A549 (cell line): ENCODE results near the gene TXNRD1. TPM values are rescaled to one million over a fixed set of nuclear protein-coding genes. Genes with fewer than 3 reads are reported as not detected.
A peak's percentile ranks its signal among the peaks of the same experiment; 100 is the strongest.

Source experiments
- ATAC-seq, 2 experiments: fragments of 200-7000 bp in 1 of 2; fragments of >200 bp in 1 of 2; cut with Nextera tagmentation in 1 of 2; cut with Tn5 transposase in 1 of 2; 3 replicates each; pipeline versions ENCODE4 v1.8.0 to v1.9.1; 2018 to 2020; ENCODE audit warnings: mild to moderate bottlenecking in 1 of 2, moderate library complexity in 1 of 2
- CTCF ChIA-PET: fragments of 300-600 bp; sonication (Branson Sonifier 250); formaldehyde crosslinking; extraction: SDS; loops from one replicate; lab custom pipeline; 2021; ENCODE audit warnings: antibody characterized with exemption, inconsistent platforms; lab: Yijun Ruan, JAX
- POLR2A ChIA-PET: fragments of 350-600 bp; formaldehyde crosslinking; extraction: SDS; loops from one replicate; lab custom pipeline; 2021; ENCODE audit warnings: antibody characterized with exemption, inconsistent platforms; lab: Yijun Ruan, JAX
- DNase-seq, 2 experiments: peaks; one replicate each; pipeline versions ENCODE4 v3.0.0 to v3.0.0-alpha.2; 2011 to 2016; ENCODE audit warnings: low read depth in 1 of 2, low spot score in 1 of 2
- FAIRE-seq: peaks from 2 replicates; lab custom pipeline; 2011; peaks lifted over from hg19 to GRCh38; lab: Jason Lieb, UNC
- H3K27ac ChIP-seq, 2 experiments: fragments of >200 bp; sonication (Bioruptor Twin); formaldehyde crosslinking; 3 replicates each; pipeline ENCODE4 v1.5.1; 2016 to 2017
- H3K4me1 ChIP-seq: fragments of >200 bp; sonication (Bioruptor Twin); formaldehyde crosslinking; 3 replicates; pipeline ENCODE4 v1.6.1; 2016
- H3K4me2 ChIP-seq: fragments of >200 bp; sonication (Bioruptor Twin); formaldehyde crosslinking; 3 replicates; pipeline ENCODE4 v1.6.1; 2016
- H3K4me3 ChIP-seq: fragments of >200 bp; sonication (Bioruptor Twin); formaldehyde crosslinking; 3 replicates; pipeline ENCODE4 v1.5.1; 2016
- H3K9me3 ChIP-seq: fragments of >200 bp; sonication (Bioruptor Twin); formaldehyde crosslinking; 3 replicates; pipeline ENCODE4 v1.6.1; 2016
- CBX8 ChIP-seq: fragments of 200-600 bp; sonication (generic); IDR thresholded peaks from 2 replicates; pipeline ENCODE4 v1.6.1; 2016
- CTCF ChIP-seq: fragments of >200 bp; sonication (Bioruptor Twin); formaldehyde crosslinking; IDR thresholded peaks from 3 replicates; pipeline ENCODE4 v1.5.1; 2016
- EHF ChIP-seq: fragments of 250-450 bp; sonication (Bioruptor Pico); IDR thresholded peaks from 2 replicates; pipeline ENCODE4 v1.5.0; 2020; ENCODE audit warnings: mild to moderate bottlenecking
- FOSB ChIP-seq: fragments of 250-450 bp; sonication (Bioruptor Pico); IDR thresholded peaks from 2 replicates; pipeline ENCODE4 v1.5.0; 2020; ENCODE audit warnings: mild to moderate bottlenecking, moderate library complexity
- FOSL2 ChIP-seq, 2 experiments: fragments of 450-650 bp in 1 of 2; fragments of >200 bp in 1 of 2; sonication (Bioruptor Twin) in 1 of 2; formaldehyde crosslinking; IDR thresholded peaks; 2 replicates each; pipeline versions ENCODE4 v1.5.0 to v1.6.1; 2016 to 2020; ENCODE audit warnings: mild to moderate bottlenecking in 1 of 2, moderate library complexity in 1 of 2
- FOXS1 ChIP-seq: fragments of 250-450 bp; sonication (Bioruptor Pico); IDR thresholded peaks from 2 replicates; pipeline ENCODE4 v1.5.0; 2020; ENCODE audit warnings: mild to moderate bottlenecking, moderate library complexity
- GATA3 ChIP-seq: IDR thresholded peaks from 2 replicates; pipeline ENCODE4 v1.6.1; 2012; ENCODE audit warnings: borderline replicate concordance
- HDAC2 ChIP-seq: fragments of 200-600 bp; sonication (generic); IDR thresholded peaks from 2 replicates; pipeline ENCODE4 v1.6.1; 2016
- HEYL ChIP-seq: fragments of 250-450 bp; sonication (Bioruptor Pico); IDR thresholded peaks from 2 replicates; pipeline ENCODE4 v1.8.0; 2021; ENCODE audit warnings: mild to moderate bottlenecking, moderate library complexity
- HMGXB4 ChIP-seq: fragments of 250-450 bp; sonication (Bioruptor Pico); IDR thresholded peaks from 2 replicates; pipeline ENCODE4 v1.5.0; 2021; ENCODE audit warnings: mild to moderate bottlenecking, moderate library complexity, borderline replicate concordance
- HOXA7 ChIP-seq: fragments of 250-450 bp; sonication (Bioruptor Pico); IDR thresholded peaks from 2 replicates; pipeline ENCODE4 v1.5.0; 2020; ENCODE audit warnings: mild to moderate bottlenecking, moderate library complexity
- HOXB13 ChIP-seq: fragments of 250-450 bp; sonication (Bioruptor Pico); IDR thresholded peaks from 2 replicates; pipeline ENCODE4 v1.5.0; 2020; ENCODE audit warnings: low read depth, mild to moderate bottlenecking, moderate library complexity
- KDM5A ChIP-seq: fragments of 200-600 bp; sonication (generic); IDR thresholded peaks from 2 replicates; pipeline ENCODE4 v1.6.1; 2016; ENCODE audit warnings: antibody characterized with exemption, mild to moderate bottlenecking
- MAZ ChIP-seq: fragments of 150-350 bp; IDR thresholded peaks from 2 replicates; pipeline ENCODE4 v1.6.1; 2014; ENCODE audit warnings: antibody characterized with exemption, low read depth, low read length, borderline replicate concordance
- PBX3 ChIP-seq: IDR thresholded peaks from 2 replicates; pipeline ENCODE4 v1.6.1; 2012
- RAD21 ChIP-seq, 2 experiments: fragments of >200 bp in 1 of 2; sonication (Bioruptor Twin) in 1 of 2; formaldehyde crosslinking in 1 of 2; IDR thresholded peaks in 1 of 2; conservative IDR thresholded peaks in 1 of 2; 2 replicates in 1 of 2; 3 replicates in 1 of 2; pipeline ENCODE4 v1.6.1; 2012 to 2018; ENCODE audit warnings: inconsistent platforms in 1 of 2
- RARB ChIP-seq: fragments of 250-450 bp; sonication (Bioruptor Pico); IDR thresholded peaks from 2 replicates; pipeline ENCODE4 v1.8.0; 2021; ENCODE audit warnings: mild to moderate bottlenecking, moderate library complexity
- RCOR1 ChIP-seq: fragments of 150-350 bp; IDR thresholded peaks from 2 replicates; pipeline ENCODE4 v1.6.1; 2014; ENCODE audit warnings: antibody characterized with exemption, low read length, low read depth
- SMC3 ChIP-seq: fragments of >200 bp; sonication (Bioruptor Twin); formaldehyde crosslinking; IDR thresholded peaks from 3 replicates; pipeline ENCODE4 v1.6.1; 2018; ENCODE audit warnings: inconsistent platforms
- TFCP2L1 ChIP-seq: fragments of 250-450 bp; sonication (Bioruptor Pico); IDR thresholded peaks from 2 replicates; pipeline ENCODE4 v1.5.0; 2021; ENCODE audit warnings: mild to moderate bottlenecking
- TP53 ChIP-seq: fragments of 250-450 bp; sonication (Bioruptor Pico); IDR thresholded peaks from 2 replicates; pipeline ENCODE4 v1.5.0; 2021; ENCODE audit warnings: mild to moderate bottlenecking, moderate library complexity
- ZC3H11A ChIP-seq: fragments of 450-650 bp; IDR thresholded peaks from 2 replicates; pipeline ENCODE4 v1.6.1; 2014; ENCODE audit warnings: antibody characterized with exemption, mild to moderate bottlenecking
- ZNF302 ChIP-seq: fragments of 250-450 bp; sonication (Bioruptor Pico); IDR thresholded peaks from 2 replicates; pipeline ENCODE4 v1.9.0; 2021; ENCODE audit warnings: inconsistent platforms, mild to moderate bottlenecking, moderate library complexity
- ZSCAN20 ChIP-seq: fragments of 250-450 bp; sonication (Bioruptor Pico); IDR thresholded peaks from 2 replicates; pipeline ENCODE4 v1.8.0; 2022; ENCODE audit warnings: mild to moderate bottlenecking, moderate library complexity
- WGBS: methylation state at CpG from one replicate; pipeline ENCODE4 v1.1.6; 2017; ENCODE audit errors: missing lambda C conversion rate; 5-methylcytosine and 5-hydroxymethylcytosine counted together
- polyA plus RNA-seq, 4 experiments: library from polyadenylated mRNA; depleted of rRNA in 3 of 4; stranded (reverse); fragments of >200 nt; fragmentation: RNase III in 1 of 4; extraction: RNeasy Plus Mini Kit Qiagen cat#74134 plus additional on column Dnase treatment in 1 of 4; gene quantifications; 2 replicates in 3 of 4; 3 replicates in 1 of 4; pipeline ENCODE4 v1.2.3, GENCODE V29; 2011 to 2017

TXNRD1 gene
- polyA plus RNA-seq, 2 of the 4 experiments (the other 2 are of a cell fraction), result 899 to 1,230 TPM

- 76% methylated on average over 5 of the region's 5 CpGs for WGBS
- ATAC-seq (peak in 1 of 2 experiments; percentile 7; a peak in 3 of 6 replicates), DNase-seq (peak in 1 of 2 experiments; percentile 82), FAIRE-seq (no peak)
- ChIA-PET CTCF (interaction anchor here (0.6 to 1.4 kb wide), 6 partner anchors 14 to 655 kb away, joined by 3 to 4 read pairs (median 4); no protein-coding TSS in a partner anchor), POLR2A (no interaction called here)
- peak; percentile 82 for TF ChIP-seq RARB (CRISPR knock-in tag)
- TF ChIP-seq HOXA7, result peak; percentile 24; the same call in 1 of the 2 replicates
- TF ChIP-seq FOXS1 (CRISPR knock-in tag), result no peak
- TF ChIP-seq GATA3, result no peak
- TF ChIP-seq KDM5A, result no peak
- TF ChIP-seq TFCP2L1 (CRISPR knock-in tag), result peak; percentile 89
- TF ChIP-seq CTCF, result peak; percentile 48
- TF ChIP-seq HEYL (CRISPR knock-in tag), result 0 out of 2 replicates have a peak, but pooled peaks have one; percentile 53
- TF ChIP-seq PBX3, result 0 out of 2 replicates have a peak, but pooled peaks have one; percentile 22
- TF ChIP-seq ZSCAN20 (CRISPR knock-in tag), result 0 out of 2 replicates have a peak, but pooled peaks have one; percentile 63
- peak; percentile 91 for TF ChIP-seq TP53
- TF ChIP-seq HOXB13 (CRISPR knock-in tag), result no peak
- TF ChIP-seq FOSB (CRISPR knock-in tag), result peak; percentile 82
- no peak for TF ChIP-seq RCOR1
- peak; percentile 59 to 68 for TF ChIP-seq RAD21 (conservative IDR thresholded peaks at IDR 0.05 in 1 of 2, IDR thresholded peaks at IDR 0.05 in 1 of 2)
- TF ChIP-seq MAZ, result no peak
- 0 out of 2 replicates have a peak, but pooled peaks have one; percentile 22 for TF ChIP-seq EHF
- TF ChIP-seq ZNF302 (CRISPR knock-in tag), result no peak
- TF ChIP-seq ZC3H11A, result no peak
- TF ChIP-seq HMGXB4 (CRISPR knock-in tag), result 0 out of 2 replicates have a peak, but pooled peaks have one; percentile 32
- peak; percentile 53 for TF ChIP-seq SMC3
- no peak for TF ChIP-seq CBX8
- TF ChIP-seq FOSL2 (IDR thresholded peaks at IDR 0.05), result no peak
- peak; percentile 28 for TF ChIP-seq FOSL2 (CRISPR knock-in tag; IDR thresholded peaks at IDR 0.05)
- TF ChIP-seq HDAC2, result no peak
- Histone ChIP-seq H3K9me3 (peaks cover 19% of the 10 kb centered on the region), H3K4me1 (peaks cover 38% of the 10 kb centered on the region), H3K27ac (no peak overlapping the region), H3K4me3 (no peak overlapping the region), H3K4me2 (no peak overlapping the region)
Observed at GRCh38 chr12:104358353-104359003, 142.9 kb downstream of the TXNRD1 start.
